Kidney glomerular epithelial cell (primary cell): ENCODE data around the gene CCR5AS.
A peak's percentile ranks its signal among the peaks of the same experiment; 100 is the strongest.
"Not testable (repeated sequence)": the region's sequence is repeated elsewhere in the genome, so short reads cannot be mapped to it uniquely, and the experiment has no call there.

Experiments
- DNase-seq: peaks from one replicate; lab custom pipeline; 2025; lab: John Stamatoyannopoulos, UW

The CCR5AS gene

DNA sequence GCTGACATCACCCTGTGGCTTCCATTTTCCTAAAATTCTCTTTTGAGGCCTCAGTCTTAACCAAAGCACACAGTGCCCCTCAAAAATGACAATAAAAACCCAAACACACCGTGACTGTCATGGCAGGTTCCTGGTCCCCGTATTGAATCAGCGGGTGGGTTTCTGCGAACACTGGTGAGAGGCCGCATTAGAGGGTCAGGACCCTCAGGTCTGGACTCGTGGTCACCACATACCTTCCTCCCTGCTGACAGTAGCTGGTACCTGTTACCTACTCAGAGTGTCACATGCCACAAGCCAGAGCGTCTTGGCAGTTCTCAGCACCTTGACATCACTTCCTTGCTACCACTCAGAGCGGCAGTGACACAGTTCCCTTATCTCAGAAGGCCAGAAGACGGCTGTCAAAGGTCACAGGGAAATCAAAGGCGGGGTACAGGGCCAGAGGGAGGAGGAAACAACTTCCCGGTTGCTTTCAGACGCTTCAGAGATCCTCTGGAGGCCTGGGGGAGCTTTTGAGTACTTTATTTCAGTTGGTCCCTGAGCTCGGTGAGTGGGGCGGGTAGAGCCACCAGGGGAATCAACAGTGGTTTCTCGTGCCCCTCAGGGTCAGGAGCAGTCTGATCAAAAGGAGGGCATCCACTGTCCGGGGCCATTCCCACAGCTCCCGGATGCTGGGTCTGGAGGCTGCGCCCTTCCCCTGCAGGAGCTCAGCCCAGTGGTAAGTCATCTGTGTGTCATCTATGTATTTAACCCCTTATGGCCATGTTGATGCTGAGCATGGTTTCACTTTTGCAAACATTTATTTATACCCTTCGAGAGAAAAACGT, at the start of gene CCR5AS, which contains the start of gene CCRL2:
CCR5AS (minus strand) TSS at position 279 of the 824 bp plus-strand sequence.
CCRL2 (plus strand) TSS at position 472 of the 824 bp plus-strand sequence. CDS start 821 bp downstream, outside the sequence.
- peak; percentile 63 for DNase-seq

DNA sequence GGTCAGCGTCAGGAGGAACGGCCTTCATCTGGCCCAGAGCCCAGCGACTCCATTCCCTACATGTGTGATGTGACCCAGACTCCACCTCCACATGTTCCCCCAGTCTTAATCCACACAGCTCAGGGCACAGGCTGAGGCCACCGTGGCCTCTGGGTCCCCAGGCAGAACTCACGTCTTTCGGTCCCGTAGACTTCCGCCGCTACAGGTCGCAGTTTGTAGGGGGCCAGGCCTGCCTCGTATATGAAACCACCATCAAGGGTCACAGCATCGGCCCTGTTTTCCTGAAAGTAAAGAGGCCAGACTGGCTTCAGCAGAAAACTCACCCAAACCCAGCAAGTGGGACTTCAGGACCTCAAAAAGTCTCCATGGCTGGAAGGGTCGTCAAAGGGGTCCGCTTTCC, 49.3 kb upstream of the CCR5AS start:
- DNase-seq: no peak

DNA sequence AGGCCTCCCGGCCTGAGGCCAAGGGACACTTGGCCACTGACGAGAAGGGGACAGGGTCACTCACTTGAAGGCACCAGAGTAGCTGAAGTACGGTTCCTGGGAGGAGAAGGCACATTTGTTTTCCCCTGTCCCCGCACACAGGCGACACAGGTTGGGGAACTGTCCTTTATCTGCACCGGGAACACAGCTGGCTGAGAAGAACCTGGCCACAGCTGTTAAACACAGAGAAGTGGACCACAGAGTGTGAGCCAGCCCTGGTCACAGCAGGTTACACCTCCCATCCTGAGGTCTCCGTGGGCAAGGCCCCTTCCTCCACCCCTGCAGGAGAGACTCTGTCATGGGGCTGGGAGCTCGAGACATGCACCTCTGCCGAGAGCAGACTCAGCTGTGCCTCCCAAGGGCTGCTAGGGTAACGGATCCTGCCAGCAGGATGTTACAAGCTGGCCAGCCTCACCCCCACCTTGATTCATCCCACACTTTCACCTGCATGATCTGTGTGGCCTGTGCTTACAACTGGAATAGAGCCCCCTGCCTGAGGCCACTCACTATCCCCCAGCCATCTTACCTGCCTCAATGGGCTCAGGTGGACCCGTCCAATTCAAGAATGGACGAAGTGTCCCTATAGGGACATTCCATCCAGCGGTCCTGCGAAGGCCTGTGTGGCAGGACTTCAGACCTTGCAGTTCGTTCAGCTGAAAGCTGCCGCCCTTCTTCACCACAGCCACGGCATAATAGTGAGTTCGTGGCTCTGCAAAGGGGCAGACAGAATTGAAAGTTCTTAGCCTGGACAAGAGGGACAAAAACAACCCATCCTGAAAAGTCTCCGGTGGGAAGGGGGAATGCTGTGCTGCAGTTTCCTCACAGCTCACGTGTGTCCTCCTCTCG, 48.6 kb upstream of the CCR5AS start:
- DNase-seq: no peak

DNA sequence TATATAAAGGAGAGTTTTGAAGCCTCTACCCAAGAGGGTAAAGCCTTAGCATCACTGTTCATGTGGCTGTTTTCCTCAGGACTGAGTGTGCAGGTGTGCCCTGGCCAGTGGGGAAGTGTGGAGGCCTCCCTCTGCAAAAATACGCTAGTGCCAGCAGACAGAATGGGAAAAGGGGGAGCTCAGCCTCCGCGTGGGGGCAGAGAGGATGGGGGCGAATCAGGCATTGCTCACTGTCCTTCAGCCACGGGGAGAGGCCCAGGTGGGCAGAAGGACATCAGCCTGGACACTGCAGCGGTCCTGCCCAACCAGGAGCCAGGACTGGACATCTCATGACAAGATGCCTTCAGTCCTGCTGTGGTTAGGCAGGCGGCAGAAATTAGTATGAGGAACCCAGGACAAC, 47.7 kb upstream of the CCR5AS start:
- no peak for DNase-seq

DNA sequence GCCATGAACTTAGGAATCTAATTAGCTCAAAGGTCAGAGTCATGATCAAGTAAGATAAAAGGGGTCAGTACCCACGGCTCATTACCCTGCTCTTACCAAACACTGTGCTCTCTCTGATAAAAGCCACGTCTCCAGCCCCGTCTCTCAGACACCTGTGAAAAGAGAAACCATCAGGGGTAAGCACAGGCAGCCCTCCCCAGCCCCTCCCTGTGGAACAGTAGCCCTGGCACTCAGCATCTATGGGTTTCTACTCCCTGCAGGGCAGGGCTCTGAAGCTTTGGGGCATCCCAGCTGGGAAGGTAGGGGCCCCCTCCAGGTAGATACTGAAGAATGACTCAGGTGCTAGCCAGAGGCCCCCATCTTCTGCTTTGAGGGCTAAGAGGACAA, 47.3 kb upstream of the CCR5AS start:
- DNase-seq: no peak

DNA sequence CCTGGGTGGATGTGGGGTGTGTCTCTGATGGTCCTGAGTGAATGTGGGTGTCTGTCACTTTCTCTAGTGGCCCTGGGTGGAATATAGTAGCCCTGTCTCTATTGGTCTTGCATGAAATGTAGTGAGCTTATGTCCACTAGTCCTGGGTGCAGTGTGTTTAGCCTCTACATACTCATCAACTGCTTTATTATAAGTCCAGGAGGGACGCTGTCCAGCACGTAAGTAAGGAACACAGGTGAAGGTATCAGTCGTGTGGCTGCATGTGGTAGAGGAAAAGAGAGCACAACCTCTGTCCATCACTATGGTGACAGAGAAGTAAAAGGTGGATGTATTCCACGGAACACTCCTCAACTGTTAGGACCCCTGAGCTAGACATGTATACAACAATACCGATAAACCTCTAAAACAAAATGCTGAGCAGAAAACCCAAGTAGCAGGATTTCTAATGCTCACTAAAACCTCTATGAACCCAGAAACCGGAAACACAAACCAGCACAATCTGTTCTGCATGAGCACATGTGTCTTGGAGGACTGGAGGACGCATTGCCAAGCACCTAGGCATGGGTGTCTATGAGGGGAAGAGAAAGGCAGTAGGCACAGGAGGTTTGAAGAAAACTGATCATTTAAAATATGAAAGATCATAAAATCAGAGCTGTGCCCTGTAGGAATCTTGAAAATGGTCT, 46.8 kb upstream of the CCR5AS start:
- no peak for DNase-seq

DNA sequence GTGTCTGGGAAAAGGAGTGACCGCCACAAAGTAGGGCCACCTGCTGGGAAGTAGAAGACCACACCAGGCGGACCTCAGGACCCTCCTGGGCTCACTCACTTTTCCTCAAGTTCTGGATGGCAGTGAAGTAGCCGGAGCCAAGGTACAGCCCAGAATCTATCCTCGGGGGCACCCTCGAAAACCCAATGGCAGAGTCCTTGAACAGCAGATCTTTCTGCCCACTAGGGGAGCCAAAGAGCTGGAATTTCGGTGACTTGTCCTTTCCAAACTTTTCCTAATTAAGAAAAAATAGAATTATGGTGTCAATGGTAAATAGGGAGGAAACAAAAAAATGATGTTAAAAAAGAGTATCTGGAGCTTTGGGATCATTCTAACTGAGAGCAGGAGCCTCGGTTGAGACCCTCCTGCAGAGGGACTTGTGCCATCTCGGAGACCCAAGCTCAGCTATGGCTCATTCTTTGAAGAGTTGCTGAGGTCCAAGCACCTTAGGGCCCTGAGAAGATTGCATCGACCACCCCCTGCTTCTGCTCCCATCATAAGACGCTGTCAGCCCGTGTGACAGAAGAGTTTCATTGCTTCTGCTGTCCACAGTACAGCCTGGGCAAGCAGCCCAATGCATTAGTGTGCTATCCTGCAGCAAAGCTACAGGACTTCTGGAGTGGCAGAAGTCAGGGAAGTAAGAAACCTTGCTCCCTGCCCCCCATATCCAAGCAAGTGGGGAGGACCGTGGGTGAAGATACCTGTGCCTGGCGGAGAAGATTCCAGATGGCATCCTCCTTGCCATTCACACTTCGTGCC, 43.1 kb upstream of the CCR5AS start:
- no peak for DNase-seq

DNA sequence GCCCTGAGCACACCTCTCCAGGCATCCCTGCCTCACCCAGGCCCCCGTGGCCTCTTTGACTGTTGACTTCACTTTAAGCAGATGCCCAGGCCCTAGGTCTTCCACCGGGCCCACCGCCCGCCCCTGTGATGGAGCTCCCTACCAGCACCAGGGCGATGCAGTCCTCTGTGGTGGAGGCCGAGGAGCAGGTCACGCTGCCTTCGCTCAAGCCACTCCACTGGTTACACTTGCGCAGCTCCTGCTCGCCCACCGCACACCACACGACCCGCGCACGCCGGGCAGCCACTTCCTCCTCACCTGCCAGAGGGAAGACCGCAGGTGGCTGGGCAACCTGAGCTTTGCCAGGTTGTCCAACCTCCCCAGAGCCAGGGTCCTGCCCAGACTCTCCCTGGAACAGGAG, 41.9 kb upstream of the CCR5AS start:
- no peak for DNase-seq

DNA sequence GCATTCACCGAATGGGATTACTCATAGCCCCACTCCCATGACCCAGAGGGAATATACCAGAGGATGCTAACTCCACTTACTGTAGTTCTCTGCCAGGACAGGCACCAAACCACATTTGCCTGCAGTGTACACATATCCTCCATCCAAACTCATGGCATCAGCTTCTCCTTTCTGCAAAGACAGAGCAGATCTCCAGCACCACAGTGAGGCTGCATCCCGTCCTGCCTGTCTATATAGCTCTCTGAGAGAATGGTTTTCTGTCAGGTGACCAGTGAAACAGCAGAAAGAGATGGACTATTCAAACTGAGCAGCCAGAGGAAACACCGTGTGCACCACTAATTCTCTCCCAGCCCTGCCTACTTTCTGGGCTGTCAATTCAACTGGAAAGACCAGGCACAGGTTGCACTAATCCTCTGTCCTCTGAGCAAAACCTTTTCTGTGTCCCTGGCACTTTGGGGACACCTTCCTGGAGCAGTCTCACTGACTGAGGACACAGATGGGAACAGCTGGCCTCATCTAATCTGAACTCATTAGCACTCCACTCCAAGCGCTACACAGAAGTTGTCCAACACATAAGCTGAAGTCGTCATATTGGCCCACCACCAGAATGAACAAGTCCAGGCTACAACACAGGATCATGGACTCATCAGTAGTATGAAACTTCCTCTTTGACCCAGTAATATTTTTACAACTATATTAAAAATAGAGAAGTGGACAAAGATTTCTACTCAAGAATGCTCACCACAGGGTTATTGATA, 40.5 kb upstream of the CCR5AS start:
- no peak for DNase-seq

DNA sequence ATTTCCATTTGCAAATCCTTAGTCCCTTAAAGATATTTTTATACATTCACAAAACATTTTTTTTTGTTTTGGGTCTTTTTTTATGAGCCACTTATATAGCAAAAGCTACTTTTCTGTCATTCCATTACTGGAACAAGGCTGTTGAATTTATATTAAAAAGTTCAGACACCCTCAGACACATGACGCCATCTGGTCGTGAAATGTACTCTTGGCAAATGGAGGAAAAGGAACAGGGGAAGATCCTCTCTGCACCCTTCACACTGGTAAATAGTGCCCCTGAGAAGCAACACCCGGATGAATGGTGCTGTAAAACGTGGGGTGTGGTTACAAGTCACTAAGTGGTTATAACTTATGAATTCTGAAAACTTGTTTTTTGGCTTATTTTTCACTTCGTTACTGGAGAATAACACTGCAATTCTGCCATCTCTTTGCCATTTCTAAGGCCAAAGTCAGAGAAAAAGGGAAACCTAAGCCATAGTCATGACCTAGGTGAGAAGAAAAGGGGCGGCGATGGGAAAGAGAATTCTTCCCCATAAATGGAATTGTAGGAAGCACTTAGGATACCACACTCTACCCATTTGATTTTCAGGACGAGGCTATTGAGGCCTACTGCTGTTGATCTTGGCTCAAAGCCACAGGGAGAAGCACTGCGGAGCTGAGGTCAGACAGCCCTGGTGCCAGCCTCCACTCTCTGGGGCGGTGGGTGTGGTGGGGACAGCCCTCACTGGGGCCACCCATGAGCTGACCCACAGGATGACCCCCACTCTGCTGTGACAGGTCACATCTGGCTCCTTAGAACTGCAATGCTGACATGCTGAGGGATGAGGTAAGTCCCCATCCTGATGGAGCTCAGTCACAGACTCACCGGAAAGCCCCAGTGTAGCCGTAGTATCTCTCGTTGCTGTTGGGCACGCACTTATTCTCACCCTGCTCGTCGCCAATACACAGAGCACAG, 36.0 kb upstream of the CCR5AS start:
- DNase-seq: no peak

DNA sequence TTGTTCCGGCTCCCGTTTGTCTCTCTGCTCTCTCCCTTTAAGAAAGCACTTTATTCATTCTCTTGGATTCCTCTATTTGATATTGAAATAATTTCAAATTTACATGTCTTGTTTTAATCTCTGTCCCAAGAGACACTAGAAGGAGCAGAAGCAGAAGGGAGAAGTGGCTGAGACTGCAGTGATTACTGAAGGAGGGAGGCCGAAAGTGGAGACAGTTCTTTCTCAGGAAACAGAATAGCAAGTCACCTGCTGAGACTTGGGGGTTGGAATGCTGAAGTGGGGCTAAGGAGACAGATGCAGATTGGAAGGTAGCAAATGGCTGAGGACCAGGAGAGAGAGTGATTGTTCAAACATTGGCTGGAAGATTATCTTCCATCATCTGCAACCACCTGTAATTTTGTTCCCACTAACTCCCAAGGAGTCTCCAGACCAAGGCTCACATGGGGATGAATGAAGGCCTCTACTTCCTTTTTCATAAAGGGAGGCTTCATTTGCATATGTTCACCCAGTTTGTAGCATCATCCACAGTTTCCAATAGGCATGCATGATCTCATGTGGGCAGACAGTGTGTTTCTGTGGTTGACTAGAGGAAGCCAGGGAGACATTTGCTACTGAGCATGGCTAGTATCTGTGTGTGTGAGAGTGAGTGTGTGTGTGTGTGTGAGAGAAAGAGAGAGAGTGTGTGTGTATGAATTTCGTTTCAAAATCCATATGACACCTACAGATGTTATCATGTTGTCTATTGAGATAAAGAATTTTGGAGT, 33.8 kb upstream of the CCR5AS start:
- no peak for DNase-seq

DNA sequence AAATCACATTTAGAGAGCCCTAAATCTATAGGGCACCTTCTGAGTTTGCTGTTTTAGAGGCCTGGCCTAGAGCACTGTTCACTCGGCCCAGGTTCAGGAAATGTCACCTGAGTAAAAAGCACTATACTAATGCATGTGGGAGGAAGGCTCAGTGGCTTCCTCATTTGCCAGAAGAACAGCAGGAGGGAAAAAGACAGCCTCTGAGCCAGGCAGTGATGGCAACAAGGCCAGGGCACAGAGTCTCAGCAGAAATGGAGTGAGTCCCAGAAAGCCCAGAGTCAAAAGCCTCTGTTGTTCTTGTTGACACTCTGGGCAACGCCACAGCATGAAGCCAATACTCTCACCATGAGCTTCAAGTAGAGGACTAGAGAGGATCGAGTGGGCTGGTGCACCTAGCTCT, 32.0 kb upstream of the CCR5AS start:
- DNase-seq: no peak

DNA sequence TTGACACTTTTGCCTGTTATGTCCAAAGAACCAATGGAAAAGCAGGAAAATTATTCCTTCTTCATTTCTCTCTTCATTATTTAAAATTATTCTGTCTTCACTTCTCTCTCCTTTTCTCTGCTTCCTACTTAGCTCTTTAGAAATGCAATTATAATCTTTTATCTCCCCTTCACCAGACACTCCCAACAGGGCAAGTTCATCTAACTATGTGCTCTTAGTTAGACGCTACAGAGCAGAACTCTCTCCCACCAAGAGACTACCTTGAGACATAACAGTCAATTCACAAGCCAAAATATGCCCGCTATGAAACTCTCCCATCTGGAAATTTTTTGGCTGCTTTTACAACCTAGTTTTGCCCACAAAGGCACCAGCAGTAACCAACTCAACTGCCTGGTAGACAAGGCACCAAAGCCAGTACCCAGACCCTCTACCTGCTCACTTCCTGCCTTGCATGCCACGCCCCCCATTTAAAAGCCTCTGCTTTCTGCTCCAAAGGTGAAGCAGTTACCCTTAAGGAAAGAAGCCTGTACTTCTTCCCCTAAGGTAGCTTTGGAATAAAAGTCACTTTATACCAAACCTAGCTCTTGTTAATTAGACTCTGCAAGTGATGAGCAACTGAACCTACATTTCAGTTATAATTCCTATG, 28.3 kb upstream of the CCR5AS start:
- no peak for DNase-seq

DNA sequence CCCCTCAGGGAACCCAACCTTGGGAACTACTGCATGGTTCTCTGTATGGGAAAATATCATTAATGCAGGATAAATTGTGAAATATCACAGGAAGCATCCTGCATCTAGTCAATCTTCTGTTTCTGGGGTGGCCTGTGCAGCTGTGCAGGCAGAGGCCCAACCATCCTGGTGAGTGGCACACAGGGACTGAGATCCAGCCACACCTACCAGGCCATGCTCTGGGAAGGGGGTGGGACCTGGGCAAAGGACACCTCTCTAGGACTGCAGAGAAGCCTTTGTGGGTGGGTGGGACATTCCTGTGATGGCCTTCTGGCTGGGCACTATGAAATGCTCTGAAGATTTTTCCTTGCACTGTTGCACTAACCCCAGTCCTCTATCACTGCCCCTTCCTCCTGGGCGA, 27.0 kb upstream of the CCR5AS start:
- DNase-seq: no peak

DNA sequence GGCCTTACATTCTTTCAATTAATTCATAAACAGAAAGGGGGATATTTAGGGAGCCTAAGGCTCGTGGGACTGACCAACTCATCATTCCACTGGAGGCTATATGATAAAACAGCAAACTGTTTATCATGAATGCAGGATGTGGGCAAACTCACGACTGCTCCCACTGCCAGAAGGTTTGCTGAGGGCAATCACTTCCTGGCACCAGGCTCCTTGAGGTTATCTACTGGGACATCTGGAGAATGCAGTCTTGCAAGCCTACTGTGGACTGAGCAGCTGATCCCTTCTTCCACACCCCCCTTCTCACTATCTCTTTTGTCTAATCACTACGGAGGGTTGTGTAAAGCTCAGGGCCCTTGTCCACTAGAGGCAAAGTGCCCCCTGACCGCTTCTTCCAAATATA, 26.3 kb upstream of the CCR5AS start:
- DNase-seq: not testable (repeated sequence)

DNA sequence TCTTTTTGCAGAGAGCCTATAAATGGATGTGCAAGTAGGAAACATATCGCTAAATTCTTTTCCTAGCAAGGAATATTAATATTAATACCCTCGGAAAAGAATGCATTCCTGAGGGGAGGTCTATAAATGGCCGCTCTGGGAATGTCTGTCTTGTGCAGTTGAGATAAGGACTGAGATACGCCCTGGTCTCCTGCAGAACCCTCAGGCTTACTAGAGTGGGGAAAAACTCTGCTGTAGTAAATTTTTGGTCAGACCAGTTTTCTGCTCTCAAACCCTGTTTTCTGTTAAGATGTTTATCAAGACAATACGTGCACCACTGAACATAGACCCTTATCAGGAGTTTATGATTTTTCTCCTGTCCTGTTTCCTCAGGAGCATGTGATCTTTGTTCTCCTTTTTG, 25.0 kb upstream of the CCR5AS start:
- not testable (repeated sequence) for DNase-seq

DNA sequence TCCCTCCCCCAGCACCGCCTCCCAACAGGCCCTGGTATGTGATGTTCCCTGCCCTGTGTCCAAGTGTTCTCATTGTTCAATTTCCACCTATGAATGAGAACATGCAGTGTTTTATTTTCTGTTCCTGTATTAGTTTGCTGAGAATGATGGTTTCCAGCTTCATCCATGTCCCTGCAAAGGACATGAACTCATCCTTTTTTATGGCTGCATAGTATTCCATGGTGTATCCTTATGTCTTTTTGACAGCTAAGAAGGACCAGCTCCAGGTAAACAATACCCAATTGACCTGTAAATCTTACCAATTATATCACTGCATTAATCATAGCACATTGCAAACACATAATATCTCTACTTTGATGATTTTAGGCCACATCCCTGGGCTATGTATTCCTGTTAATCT, 24.0 kb upstream of the CCR5AS start:
- not testable (repeated sequence) for DNase-seq

DNA sequence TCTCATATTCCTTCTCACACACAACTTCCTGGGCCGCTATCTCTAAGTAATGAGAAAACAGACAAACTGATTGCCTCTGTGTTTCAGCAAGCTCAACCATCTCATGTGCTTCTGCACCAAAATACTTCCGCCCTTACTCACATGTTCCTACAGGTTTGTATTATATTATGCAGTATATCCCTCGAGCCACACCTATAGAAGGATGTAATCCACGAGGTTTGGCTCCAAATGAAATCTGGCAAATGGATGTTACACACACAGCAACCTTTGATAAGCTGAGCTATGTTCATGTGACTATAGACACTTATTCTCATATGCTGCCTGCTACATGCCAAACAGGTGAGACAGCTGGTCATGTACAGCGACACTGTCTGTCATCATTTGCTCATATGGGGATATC, 22.8 kb upstream of the CCR5AS start:
- DNase-seq: no peak
